CD14-positive monocyte (primary cell): ENCODE results near the gene MICU1. TPM values are rescaled to one million over a fixed set of nuclear protein-coding genes. Genes with fewer than 3 reads are reported as not detected.

ENCODE experiments used
- DNase-seq, 3 donors: peaks; one replicate each; pipeline ENCODE4 v3.0.0-alpha.2; 2011 to 2022
- H2AFZ ChIP-seq: 2 replicates; pipeline ENCODE4 v1.6.0; 2012; ENCODE audit warnings: mild to moderate bottlenecking, low read depth, low read length, inconsistent platforms; ENCODE audit not compliant: insufficient read depth, poor library complexity, severe bottlenecking
- H3K27ac ChIP-seq, 2 donors: 1 replicate in 1 of 2; 2 replicates in 1 of 2; pipeline ENCODE4 v1.5.1; 2012 to 2013; ENCODE audit warnings: low read length in 2 of 2, control low read depth in 1 of 2, inconsistent platforms in 1 of 2, low read depth in 1 of 2, mild to moderate bottlenecking in 1 of 2
- H3K27me3 ChIP-seq, 2 donors: one replicate each; pipeline versions ENCODE4 v1.6.0 to v1.6.1; 2011 to 2013; ENCODE audit warnings: low read length in 2 of 2; ENCODE audit not compliant: control insufficient read depth in 2 of 2, insufficient read depth in 2 of 2
- H3K36me3 ChIP-seq, 2 donors: replicated peaks in 1 of 2; 1 replicate in 1 of 2; 2 replicates in 1 of 2; pipeline versions ENCODE4 v1.5.1 to v1.6.1; 2012 to 2013; ENCODE audit warnings: low read length in 2 of 2, control low read depth in 1 of 2, inconsistent platforms in 1 of 2, mild to moderate bottlenecking in 1 of 2; ENCODE audit not compliant: insufficient read depth in 2 of 2, control insufficient read depth in 1 of 2
- H3K4me1 ChIP-seq, 2 donors: 1 replicate in 1 of 2; 2 replicates in 1 of 2; pipeline versions ENCODE4 v1.5.1 to v1.6.1; 2012 to 2013; ENCODE audit warnings: low read length in 2 of 2, control low read depth in 1 of 2, inconsistent platforms in 1 of 2, mild to moderate bottlenecking in 1 of 2, moderate library complexity in 1 of 2; ENCODE audit not compliant: insufficient read depth in 2 of 2, control insufficient read depth in 1 of 2
- H3K4me2 ChIP-seq: replicated peaks from 2 replicates; pipeline ENCODE3; 2012; ENCODE audit warnings: low read length, moderate library complexity, mild to moderate bottlenecking; ENCODE audit not compliant: poor library complexity, severe bottlenecking; ENCODE audit errors: extremely low read depth
- H3K4me3 ChIP-seq, 3 experiments: fragments of 200-600 bp in 1 of 3; sonication (generic) in 1 of 3; replicated peaks in 1 of 3; 1 replicate in 2 of 3; 2 replicates in 1 of 3; pipeline ENCODE4 v1.5.1; 2011 to 2013; ENCODE audit warnings: low read length in 3 of 3, mild to moderate bottlenecking in 3 of 3, control low read depth in 2 of 3, low read depth in 2 of 3, inconsistent platforms in 1 of 3, moderate library complexity in 1 of 3
- H3K79me2 ChIP-seq: 2 replicates; pipeline ENCODE4 v1.6.0; 2012; ENCODE audit warnings: mild to moderate bottlenecking, control low read depth, inconsistent platforms, low read length, moderate library complexity; ENCODE audit not compliant: insufficient read depth
- H3K9ac ChIP-seq: 2 replicates; pipeline ENCODE4 v1.6.0; 2017; ENCODE audit warnings: low read length, mild to moderate bottlenecking; ENCODE audit not compliant: insufficient read depth, poor library complexity, severe bottlenecking
- H3K9me3 ChIP-seq, 2 donors: replicated peaks in 1 of 2; 1 replicate in 1 of 2; 2 replicates in 1 of 2; pipeline versions ENCODE4 v1.5.1 to v1.6.1; 2012 to 2013; ENCODE audit warnings: low read length in 2 of 2, control low read depth in 1 of 2; ENCODE audit not compliant: control insufficient read depth in 1 of 2, insufficient read depth in 1 of 2
- H4K20me1 ChIP-seq: 2 replicates; pipeline ENCODE4 v1.6.0; 2012; ENCODE audit warnings: mild to moderate bottlenecking, low read length, control low read depth, moderate library complexity; ENCODE audit not compliant: insufficient read depth
- H3K27ac Mint-ChIP-seq, 7 donors: one replicate each; pipeline ENCODE4 v1.8.0; 2020; ENCODE audit warnings: mild to moderate bottlenecking in 7 of 7, mixed read lengths in 7 of 7, moderate library complexity in 6 of 7, inconsistent platforms in 2 of 7
- H3K27me3 Mint-ChIP-seq, 3 donors: one replicate each; pipeline ENCODE4 v1.8.0; 2021 to 2022; ENCODE audit warnings: low read depth in 3 of 3, mild to moderate bottlenecking in 3 of 3, mixed read lengths in 3 of 3, moderate library complexity in 3 of 3, inconsistent platforms in 1 of 3
- H3K36me3 Mint-ChIP-seq, 2 donors: one replicate each; pipeline ENCODE4 v1.8.0; 2020; ENCODE audit warnings: mixed read lengths in 2 of 2, inconsistent platforms in 1 of 2, mild to moderate bottlenecking in 1 of 2
- H3K4me1 Mint-ChIP-seq: one replicate; pipeline ENCODE4 v1.8.0; 2020; ENCODE audit warnings: mild to moderate bottlenecking, mixed read lengths
- H3K4me3 Mint-ChIP-seq, 2 donors: one replicate each; pipeline ENCODE4 v1.8.0; 2020; ENCODE audit warnings: mild to moderate bottlenecking in 2 of 2, mixed read lengths in 2 of 2, moderate library complexity in 1 of 2
- H3K9me3 Mint-ChIP-seq, 7 donors: one replicate each; pipeline ENCODE4 v1.8.0; 2020 to 2022; ENCODE audit warnings: mixed read lengths in 7 of 7, mild to moderate bottlenecking in 6 of 7, moderate library complexity in 6 of 7, inconsistent platforms in 2 of 7
- CTCF ChIP-seq: fragments of 200-600 bp; IDR thresholded peaks from one replicate; pipeline ENCODE4 v1.8.0; 2022; ENCODE audit warnings: antibody characterized with exemption, mild to moderate bottlenecking
- WGBS: methylation state at CpG from one replicate; pipeline ENCODE4 v1.1.5; 2013; ENCODE audit warnings: missing lambda C conversion rate; ENCODE audit not compliant: insufficient coverage; 5-methylcytosine and 5-hydroxymethylcytosine counted together
- intact Hi-C, 2 donors: fragments of 100-400 bp; cut with micrococcal nuclease; formaldehyde crosslinking; loops; one replicate each; pipeline versions ENCODE4 v1.15.0 to v1.15.1; 2023
- polyA plus RNA-seq, 3 donors: library from polyadenylated mRNA; depleted of rRNA in 1 of 3; unstranded in 2 of 3; stranded (reverse) in 1 of 3; fragments of 300-500 nt in 2 of 3; fragments of >200 nt in 1 of 3; fragmentation: Illumina TruSeq in 2 of 3; gene quantifications; 1 replicate in 2 of 3; 2 replicates in 1 of 3; pipeline ENCODE4 v1.2.3, GENCODE V29; 2012 to 2021

The MICU1 gene
- polyA plus RNA-seq, 3 donors: 51.1 to 76.4 (median 51.7) TPM

GRCh38 chr10:72503694-72504438, 122.0 kb downstream of the MICU1 start:
- H3K4me1 ChIP-seq: peaks cover 39 to 58% of the 10 kb centered on the region in 2 donors
- WGBS: no CpG with 5 or more reads among the region's 3 CpGs
- peaks cover 46% of the 10 kb centered on the region for H3K79me2 ChIP-seq
- Mint-ChIP-seq H3K36me3 (peaks cover 22 to 25% of the 10 kb centered on the region in 2 donors), H3K9me3 (peaks cover 0 to 10% (median 5%) of the 10 kb centered on the region in 7 donors), H3K4me3 (peak overlapping the region in 1 of 2 donors; percentile 19), H3K4me1 (peaks cover 53% of the 10 kb centered on the region), H3K27me3 (no peaks in the 10 kb centered on the region), H3K27ac (peak overlapping the region; percentile 89 to 97 (median 96))
- peak overlapping the region; percentile 76 to 91 for H3K27ac ChIP-seq
- peak overlapping the region in 1 of 3 experiments; percentile 58 for H3K4me3 ChIP-seq
- H2AFZ ChIP-seq: no peak overlapping the region
- peaks cover 2 to 28% of the 10 kb centered on the region in 2 donors for H3K36me3 ChIP-seq
- intact Hi-C loops: no loop called here
- no peaks in the 10 kb centered on the region for H3K27me3 ChIP-seq
- DNase-seq: no peak
- H3K4me2 ChIP-seq: peak overlapping the region; percentile 64
- TF ChIP-seq CTCF: no peak
- no peaks in the 10 kb centered on the region for H3K9me3 ChIP-seq
- no peak overlapping the region for H3K9ac ChIP-seq
- H4K20me1 ChIP-seq: no peaks in the 10 kb centered on the region

- peaks cover 2 to 28% of the 10 kb centered on the region in 2 donors for H3K36me3 ChIP-seq
- no peaks in the 10 kb centered on the region for H3K27me3 ChIP-seq
- Mint-ChIP-seq H3K27me3 (no peaks in the 10 kb centered on the region), H3K4me1 (peaks cover 48% of the 10 kb centered on the region), H3K4me3 (peak overlapping the region; percentile 61 to 86), H3K27ac (peak overlapping the region; percentile 89 to 97 (median 96)), H3K36me3 (peaks cover 25% of the 10 kb centered on the region in 2 donors), H3K9me3 (peaks cover 0 to 10% (median 5%) of the 10 kb centered on the region in 7 donors)
- no peaks in the 10 kb centered on the region for H4K20me1 ChIP-seq
- H3K9me3 ChIP-seq: no peaks in the 10 kb centered on the region
- peak overlapping the region; percentile 64 for H3K4me2 ChIP-seq
- H3K4me1 ChIP-seq: peaks cover 34 to 57% of the 10 kb centered on the region in 2 donors
- TF ChIP-seq CTCF: no peak
- H3K9ac ChIP-seq: peak overlapping the region; percentile 39
- H3K27ac ChIP-seq: peak overlapping the region; percentile 76 to 91
- peak overlapping the region; percentile 8 for H2AFZ ChIP-seq
- peaks cover 40% of the 10 kb centered on the region for H3K79me2 ChIP-seq
- peak; percentile 74 to 81 (median 77) for DNase-seq
- intact Hi-C loops: no loop called here
- peak overlapping the region; percentile 2 to 58 (median 37) for H3K4me3 ChIP-seq
- no CpG with 5 or more reads among the region's 1 CpG for WGBS
Observed at GRCh38 chr10:72503241-72503640, 122.6 kb downstream of the MICU1 start.
